SJSA1 (cell line): ENCODE data around the gene DHRS7B. TPM values are rescaled to one million over a fixed set of nuclear protein-coding genes. Genes with fewer than 3 reads are reported as not detected.
"Not testable (repeated sequence)": the region's sequence is repeated elsewhere in the genome, so short reads cannot be mapped to it uniquely, and the experiment has no call there.

Experiments used
- DNase-seq, 2 experiments: peaks; one replicate each; pipeline ENCODE4 v3.0.0-alpha.2; 2015 to 2020; ENCODE audit warnings: low spot score in 2 of 2, low read depth in 1 of 2
- H3K27ac ChIP-seq: fragments of 250-450 bp; sonication (Bioruptor Pico); 2 replicates; pipeline ENCODE4 v1.5.1; 2020; ENCODE audit warnings: mild to moderate bottlenecking, moderate library complexity
- H3K27me3 ChIP-seq: fragments of 250-450 bp; sonication (Bioruptor Pico); replicated peaks from 2 replicates; pipeline ENCODE4 v1.5.1; 2020; ENCODE audit warnings: mild to moderate bottlenecking, moderate library complexity
- H3K36me3 ChIP-seq: fragments of 250-450 bp; sonication (Bioruptor Pico); 2 replicates; pipeline ENCODE4 v1.5.1; 2020; ENCODE audit warnings: mild to moderate bottlenecking
- H3K4me1 ChIP-seq: fragments of 250-450 bp; sonication (Bioruptor Pico); replicated peaks from 2 replicates; pipeline ENCODE4 v1.6.1; 2021; ENCODE audit warnings: mild to moderate bottlenecking
- H3K4me3 ChIP-seq: fragments of 250-450 bp; sonication (Bioruptor Pico); 2 replicates; pipeline ENCODE4 v1.5.1; 2020; ENCODE audit warnings: mild to moderate bottlenecking
- H3K9me3 ChIP-seq: fragments of 250-450 bp; sonication (Bioruptor Pico); replicated peaks from 2 replicates; pipeline ENCODE4 v1.5.1; 2020; ENCODE audit warnings: mild to moderate bottlenecking
- total RNA-seq: library from RNA; depleted of rRNA; stranded (reverse); fragments of >200 nt; shearing (Covaris generic); gene quantifications from 2 replicates; pipeline ENCODE4 v1.2.3, GENCODE V29; 2014

Gene DHRS7B
- total RNA-seq, 1 experiment from 2014 or later, result 33.8 TPM

- DNase-seq, result no peak
- no peaks in the 10 kb centered on the region for H3K9me3 ChIP-seq
- no peaks in the 10 kb centered on the region for H3K27me3 ChIP-seq
- H3K4me3 ChIP-seq, result no peak overlapping the region
- H3K27ac ChIP-seq, result no peak overlapping the region
- no peaks in the 10 kb centered on the region for H3K36me3 ChIP-seq
- H3K4me1 ChIP-seq, result no peaks in the 10 kb centered on the region; the same call in 1 of the 2 replicates
Measured at GRCh38 chr17:21096874-21097273, 29.9 kb upstream of the DHRS7B start.

DNA sequence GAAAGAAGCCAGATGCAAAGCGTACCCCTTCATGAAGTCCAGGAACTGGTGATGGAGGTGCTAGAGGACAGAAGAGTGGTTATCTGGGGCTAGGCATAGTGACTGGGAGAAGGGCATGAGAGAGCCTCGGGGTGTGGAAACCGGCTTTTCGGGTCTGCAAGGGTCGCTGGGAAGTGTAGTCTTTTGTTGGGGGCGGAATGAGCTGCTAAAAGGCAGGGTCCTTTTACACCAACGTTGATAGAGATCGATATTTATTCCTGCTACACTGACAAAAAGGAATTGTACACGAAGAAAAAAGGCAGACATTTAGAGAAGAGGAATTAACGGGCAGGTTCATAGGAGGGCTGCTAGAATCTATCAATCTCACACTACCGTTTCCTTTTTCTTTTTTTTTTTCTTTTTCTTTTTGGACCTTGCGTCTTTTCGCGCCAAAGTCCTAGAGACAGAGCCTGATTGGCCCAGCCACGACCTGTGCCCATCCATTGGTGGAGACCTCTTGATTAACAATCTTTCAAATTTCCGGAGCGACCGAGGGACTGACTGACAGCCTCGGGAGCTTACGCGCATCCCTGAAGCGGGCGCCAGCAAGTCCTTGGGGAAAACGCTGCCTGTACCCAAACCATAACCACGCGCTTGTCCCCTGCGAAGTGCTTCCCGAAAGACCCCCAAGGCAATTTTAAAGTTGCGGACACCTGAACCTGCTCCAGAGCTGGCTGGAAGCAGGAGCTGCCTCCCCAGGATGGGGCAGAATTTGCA lies 27.7 kb upstream of the DHRS7B start:
- no peaks in the 10 kb centered on the region for H3K27me3 ChIP-seq
- DNase-seq, result peak; percentile 75 to 80
- no peaks in the 10 kb centered on the region for H3K9me3 ChIP-seq
- no peaks in the 10 kb centered on the region for H3K36me3 ChIP-seq
- peak overlapping the region; percentile 42 for H3K4me3 ChIP-seq
- no peaks in the 10 kb centered on the region; the same call in 1 of the 2 replicates for H3K4me1 ChIP-seq
- H3K27ac ChIP-seq, result peak overlapping the region; percentile 87

DNA sequence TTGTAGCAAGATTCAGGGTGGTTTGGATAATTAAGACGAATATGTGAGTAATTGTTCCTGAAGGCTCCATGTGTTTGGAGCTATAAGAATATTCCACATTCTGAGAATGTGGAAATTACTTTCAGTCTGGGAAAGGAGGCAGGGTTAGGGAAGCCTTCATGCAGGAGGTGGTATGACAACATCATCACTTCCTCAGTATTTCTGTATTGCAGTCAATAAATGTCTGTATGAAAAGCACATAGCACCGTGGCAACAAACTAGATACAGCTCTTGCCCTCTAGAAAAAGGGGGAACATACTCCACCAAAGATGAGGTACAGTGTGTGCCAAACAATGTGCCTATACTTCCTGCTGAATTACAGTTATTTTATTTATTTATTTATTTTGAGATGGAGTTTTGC lies 26.1 kb upstream of the DHRS7B start:
- Histone ChIP-seq H3K27me3 (0 out of 2 replicates have a peak, but pooled peaks cover 2% of the 10 kb centered on the region), H3K9me3 (no peaks in the 10 kb centered on the region), H3K4me3 (no peak overlapping the region), H3K36me3 (no peaks in the 10 kb centered on the region), H3K27ac (no peak overlapping the region), H3K4me1 (no peaks in the 10 kb centered on the region; the same call in 1 of the 2 replicates)
- DNase-seq, result no peak

- Histone ChIP-seq H3K27ac (no peak overlapping the region), H3K4me3 (no peak overlapping the region), H3K9me3 (no peaks in the 10 kb centered on the region), H3K4me1 (no peaks in the 10 kb centered on the region), H3K36me3 (no peaks in the 10 kb centered on the region), H3K27me3 (0 out of 2 replicates have a peak, but pooled peaks cover 3% of the 10 kb centered on the region)
- DNase-seq, result no peak
Measured at GRCh38 chr17:21104608-21105007, 22.2 kb upstream of the DHRS7B start.

DNA sequence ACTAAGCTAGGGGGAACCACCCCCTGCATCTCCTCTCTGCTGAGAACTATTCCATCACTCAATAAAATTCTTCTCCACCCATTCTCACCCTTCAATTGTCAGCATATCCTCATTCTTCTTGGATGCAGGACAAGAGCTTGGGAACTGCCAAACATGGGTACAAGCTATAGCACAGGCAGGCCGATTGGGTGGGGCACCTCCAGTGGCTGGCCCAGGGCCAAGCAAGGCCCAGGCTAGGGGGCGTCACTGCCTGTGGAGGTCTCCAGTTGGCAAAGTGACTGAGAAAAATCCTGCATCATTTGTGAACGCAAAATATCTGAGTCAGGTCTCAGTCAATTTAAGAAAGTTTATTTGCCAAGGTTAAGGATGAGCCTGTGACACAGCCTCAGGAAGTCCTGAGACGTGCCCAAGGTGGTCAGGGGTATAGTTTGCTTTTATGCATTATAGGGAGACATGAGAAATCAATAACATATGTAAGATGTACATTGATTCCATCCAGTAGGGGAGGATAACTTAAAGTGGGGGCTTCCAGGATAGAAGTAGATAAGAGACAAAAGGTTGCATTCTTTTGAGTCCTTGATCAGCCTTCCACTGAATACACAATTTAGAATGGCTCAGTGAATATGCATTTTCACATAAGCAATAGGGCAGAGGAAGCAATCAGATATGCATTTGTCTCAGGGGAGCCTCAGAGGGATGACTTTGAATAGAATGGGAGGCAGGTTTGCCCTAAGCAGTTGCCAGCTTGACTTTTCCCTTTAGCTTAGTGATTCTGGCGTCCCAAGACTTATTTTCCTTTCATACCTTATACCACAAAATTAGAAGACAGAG lies 21.5 kb upstream of the DHRS7B start:
- H3K27me3 ChIP-seq, result 0 out of 2 replicates have a peak, but pooled peaks cover 3% of the 10 kb centered on the region
- DNase-seq, result no peak
- no peak overlapping the region for H3K4me3 ChIP-seq
- H3K4me1 ChIP-seq, result no peaks in the 10 kb centered on the region
- H3K9me3 ChIP-seq, result no peaks in the 10 kb centered on the region
- H3K27ac ChIP-seq, result no peak overlapping the region
- no peaks in the 10 kb centered on the region for H3K36me3 ChIP-seq

DNA sequence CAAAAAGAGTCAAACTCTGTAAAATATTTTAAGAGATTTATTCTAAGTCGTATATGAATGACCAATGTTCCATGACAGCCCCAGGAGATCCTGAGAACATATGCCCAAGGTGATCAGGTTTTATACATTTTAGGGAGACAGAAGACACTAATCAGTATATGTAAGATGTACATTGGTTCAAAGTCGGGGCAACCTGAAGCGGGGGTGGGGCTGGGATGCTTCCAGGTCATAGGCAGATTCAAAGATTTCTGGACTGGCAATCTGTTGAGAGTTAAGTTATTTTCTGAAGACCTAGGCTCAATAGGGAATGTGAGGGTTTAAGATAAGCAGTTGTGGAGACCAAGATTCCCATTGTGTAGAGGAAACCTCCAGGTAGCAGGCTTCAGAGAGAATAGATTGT lies 20.4 kb upstream of the DHRS7B start:
- Histone ChIP-seq H3K27ac (no peak overlapping the region), H3K9me3 (no peaks in the 10 kb centered on the region), H3K4me3 (no peak overlapping the region), H3K27me3 (0 out of 2 replicates have a peak, but pooled peaks cover 3% of the 10 kb centered on the region), H3K4me1 (no peaks in the 10 kb centered on the region), H3K36me3 (no peaks in the 10 kb centered on the region)
- DNase-seq, result no peak

- not testable (repeated sequence) for DNase-seq, H3K36me3 ChIP-seq
Measured at GRCh38 chr17:21107067-21107650, 19.6 kb upstream of the DHRS7B start.

DNA sequence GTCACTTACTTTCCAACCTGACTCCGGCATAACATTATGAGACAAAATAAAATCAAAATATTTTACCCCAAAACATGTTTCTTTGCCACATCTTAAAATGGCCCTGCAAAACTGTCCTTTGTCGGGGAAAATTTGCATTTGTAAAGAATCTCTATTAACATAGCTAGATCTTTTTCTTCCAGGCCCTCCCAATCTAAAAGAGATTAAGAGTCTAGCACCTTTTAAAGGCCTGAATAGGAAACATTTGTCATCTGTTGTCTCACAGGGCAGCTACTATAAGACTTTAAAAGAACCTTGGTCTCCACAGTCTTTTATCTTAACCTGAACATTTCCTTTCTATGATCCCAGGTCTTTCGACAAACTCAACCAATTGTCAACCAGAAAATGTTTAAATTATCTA lies 18.1 kb upstream of the DHRS7B start:
- no peaks in the 10 kb centered on the region for H3K9me3 ChIP-seq
- no peaks in the 10 kb centered on the region for H3K4me1 ChIP-seq
- no peak for DNase-seq
- no peak overlapping the region for H3K27ac ChIP-seq
- H3K27me3 ChIP-seq, result 0 out of 2 replicates have a peak, but pooled peaks cover 3% of the 10 kb centered on the region
- no peak overlapping the region for H3K4me3 ChIP-seq
- no peaks in the 10 kb centered on the region for H3K36me3 ChIP-seq

More at GRCh38 chr17:21107067-21107650, 19.6 kb upstream of the DHRS7B start:
- not testable (repeated sequence) for H3K9me3 ChIP-seq, H3K27me3 ChIP-seq, H3K4me1 ChIP-seq, H3K4me3 ChIP-seq, H3K27ac ChIP-seq

- no peaks in the 10 kb centered on the region for H3K9me3 ChIP-seq
- H3K4me1 ChIP-seq, result no peaks in the 10 kb centered on the region
- no peak overlapping the region for H3K4me3 ChIP-seq
- DNase-seq, result no peak
- no peaks in the 10 kb centered on the region for H3K36me3 ChIP-seq
- no peak overlapping the region for H3K27ac ChIP-seq
- no peaks in the 10 kb centered on the region for H3K27me3 ChIP-seq
Measured at GRCh38 chr17:21113049-21113690, 13.6 kb upstream of the DHRS7B start.

GRCh38 chr17:21113716-21114115 lies 13.0 kb upstream of the DHRS7B start:
- no peak overlapping the region for H3K27ac ChIP-seq
- no peak overlapping the region for H3K4me3 ChIP-seq
- no peaks in the 10 kb centered on the region for H3K27me3 ChIP-seq
- DNase-seq, result no peak
- H3K9me3 ChIP-seq, result no peaks in the 10 kb centered on the region
- H3K4me1 ChIP-seq, result no peaks in the 10 kb centered on the region
- H3K36me3 ChIP-seq, result no peaks in the 10 kb centered on the region

- not testable (repeated sequence) for H3K4me3 ChIP-seq, DNase-seq
Measured at GRCh38 chr17:21114791-21115190, 12.0 kb upstream of the DHRS7B start.

GRCh38 chr17:21119247-21119918 lies 7.4 kb upstream of the DHRS7B start:
- Histone ChIP-seq H3K36me3 (no peaks in the 10 kb centered on the region), H3K4me3 (no peak overlapping the region), H3K27me3 (peaks cover 4% of the 10 kb centered on the region; the same call in 1 of the 2 replicates), H3K9me3 (no peaks in the 10 kb centered on the region), H3K4me1 (no peaks in the 10 kb centered on the region), H3K27ac (no peak overlapping the region)
- DNase-seq, result peak in 1 of 2 experiments; percentile 12

More at GRCh38 chr17:21114791-21115190, 12.0 kb upstream of the DHRS7B start:
- not testable (repeated sequence) for H3K4me1 ChIP-seq, H3K9me3 ChIP-seq, H3K36me3 ChIP-seq, H3K27me3 ChIP-seq, H3K27ac ChIP-seq

GRCh38 chr17:21119919-21120249 lies 6.9 kb upstream of the DHRS7B start:
- Histone ChIP-seq H3K9me3 (no peaks in the 10 kb centered on the region), H3K36me3 (no peaks in the 10 kb centered on the region)
- no peak for DNase-seq

More at GRCh38 chr17:21119919-21120249, 6.9 kb upstream of the DHRS7B start:
- Histone ChIP-seq H3K27me3 (peaks cover 4% of the 10 kb centered on the region; the same call in 1 of the 2 replicates), H3K4me1 (no peaks in the 10 kb centered on the region), H3K4me3 (no peak overlapping the region), H3K27ac (no peak overlapping the region)
